ENCODE results near the gene PLCH2. TPM values are rescaled to one million over a fixed set of nuclear protein-coding genes. Genes with fewer than 3 reads are reported as not detected.
"Not testable (repeated sequence)": the region's sequence is repeated elsewhere in the genome, so short reads cannot be mapped to it uniquely, and the experiment has no call there.

PLCH2 gene
- total RNA-seq, 1 experiment from 2014 or later: 0.27 TPM

DNA sequence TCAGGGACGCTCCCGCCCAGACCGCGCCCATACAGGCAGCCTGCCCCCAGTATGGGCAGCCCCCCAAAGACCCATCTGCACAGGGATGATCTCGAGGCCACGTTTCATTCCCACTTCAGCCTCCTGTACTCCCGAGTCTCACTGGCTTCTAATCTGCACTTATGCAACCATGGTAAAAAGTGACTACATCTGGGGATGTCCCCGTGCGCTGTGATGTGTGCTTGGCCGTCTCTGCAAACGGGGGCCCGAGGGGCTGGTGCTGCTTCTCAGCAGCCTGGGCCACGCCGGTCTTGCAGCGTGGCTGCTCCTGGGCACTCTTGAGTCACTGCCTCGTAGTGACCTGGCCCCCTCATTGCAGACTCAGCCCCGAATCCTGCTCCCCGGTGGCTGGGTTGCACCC lies 17.4 kb upstream of the PLCH2 start:
- H3K36me3 ChIP-seq (ENCODE audit: control insufficient read depth, insufficient read depth, low read length): no peaks in the 10 kb centered on the region
- CTCF ChIA-PET: no interaction called here
- H3K4me3 ChIP-seq (ENCODE audit: low read depth, low read length): no peak overlapping the region
- H3K36me3 Mint-ChIP-seq (ENCODE audit: insufficient read depth, unreplicated experiment): no peaks in the 10 kb centered on the region
- no peaks in the 10 kb centered on the region for H3K9me3 Mint-ChIP-seq (ENCODE audit: unreplicated experiment)
- DNase-seq: no peak
- no peak overlapping the region for H3K27ac Mint-ChIP-seq (ENCODE audit: unreplicated experiment)
- POLR2A ChIA-PET: no interaction called here
- intact Hi-C loops (cut with micrococcal nuclease; ENCODE audit: unreplicated experiment): no loop called here
- no peak overlapping the region for H3K4me3 Mint-ChIP-seq (ENCODE audit: unreplicated experiment)
- peaks cover 4% of the 10 kb centered on the region for H3K27me3 Mint-ChIP-seq (ENCODE audit: insufficient read depth, unreplicated experiment)
- no peaks in the 10 kb centered on the region for H3K4me1 ChIP-seq
- BruUV-seq (replicated peaks): no TSS peak
- no peaks in the 10 kb centered on the region for H3K9me3 ChIP-seq
- no peaks in the 10 kb centered on the region for H3K4me1 Mint-ChIP-seq (ENCODE audit: low read depth, unreplicated experiment)
- no peaks in the 10 kb centered on the region for H3K27me3 ChIP-seq (replicated peaks; ENCODE audit: control insufficient read depth, insufficient read depth, low read length)
- TF ChIP-seq CTCF (IDR thresholded peaks at IDR 0.05; ENCODE audit: insufficient read depth in 1 of 2, low read depth in 1 of 2, low read length in 1 of 2, severe bottlenecking in 1 of 2, unreplicated experiment in 1 of 2): no peak

DNA sequence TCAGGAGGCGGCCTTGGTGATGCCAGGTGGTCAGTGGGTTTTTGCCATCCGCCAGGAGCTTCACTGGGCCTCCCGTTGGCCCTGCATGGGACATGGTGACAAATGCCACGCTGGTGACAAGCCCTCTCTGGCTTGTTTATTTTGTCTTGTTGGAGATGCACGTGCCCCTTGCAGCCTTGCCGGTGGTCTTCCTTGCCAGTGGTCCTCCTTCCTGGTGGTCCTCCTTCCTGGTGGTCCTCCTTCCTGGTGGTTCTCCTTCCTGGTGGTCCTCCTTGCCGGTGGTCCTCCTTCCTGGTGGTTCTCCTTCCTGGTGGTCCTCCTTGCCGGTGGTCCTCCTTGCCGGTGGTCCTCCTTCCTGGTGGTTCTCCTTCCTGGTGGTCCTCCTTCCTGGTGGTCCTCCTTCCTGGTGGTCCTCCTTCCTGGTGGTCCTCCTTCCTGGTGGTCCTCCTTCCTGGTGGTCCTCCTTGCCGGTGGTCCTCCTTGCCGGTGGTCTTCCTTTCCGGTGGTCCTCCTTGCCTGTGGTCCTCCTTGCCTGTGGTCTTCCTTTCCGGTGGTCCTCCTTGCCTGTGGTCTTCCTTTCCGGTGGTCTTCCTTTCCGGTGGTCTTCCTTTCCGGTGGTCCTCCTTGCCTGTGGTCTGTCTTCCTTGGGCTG lies 16.9 kb upstream of the PLCH2 start:
- CTCF ChIA-PET; H3K36me3 ChIP-seq (ENCODE audit: control insufficient read depth, insufficient read depth, low read length); H3K27ac Mint-ChIP-seq (ENCODE audit: unreplicated experiment); H3K36me3 Mint-ChIP-seq (ENCODE audit: insufficient read depth, unreplicated experiment); H3K4me1 Mint-ChIP-seq (ENCODE audit: low read depth, unreplicated experiment); DNase-seq; H3K27me3 Mint-ChIP-seq (ENCODE audit: insufficient read depth, unreplicated experiment); H3K4me1 ChIP-seq; H3K9me3 Mint-ChIP-seq (ENCODE audit: unreplicated experiment); H3K4me3 Mint-ChIP-seq (ENCODE audit: unreplicated experiment); BruUV-seq (replicated peaks); H3K27me3 ChIP-seq (replicated peaks; ENCODE audit: control insufficient read depth, insufficient read depth, low read length); intact Hi-C loops (cut with micrococcal nuclease; ENCODE audit: unreplicated experiment); H3K4me3 ChIP-seq (ENCODE audit: low read depth, low read length); POLR2A ChIA-PET; H3K9me3 ChIP-seq: not testable (repeated sequence)

DNA sequence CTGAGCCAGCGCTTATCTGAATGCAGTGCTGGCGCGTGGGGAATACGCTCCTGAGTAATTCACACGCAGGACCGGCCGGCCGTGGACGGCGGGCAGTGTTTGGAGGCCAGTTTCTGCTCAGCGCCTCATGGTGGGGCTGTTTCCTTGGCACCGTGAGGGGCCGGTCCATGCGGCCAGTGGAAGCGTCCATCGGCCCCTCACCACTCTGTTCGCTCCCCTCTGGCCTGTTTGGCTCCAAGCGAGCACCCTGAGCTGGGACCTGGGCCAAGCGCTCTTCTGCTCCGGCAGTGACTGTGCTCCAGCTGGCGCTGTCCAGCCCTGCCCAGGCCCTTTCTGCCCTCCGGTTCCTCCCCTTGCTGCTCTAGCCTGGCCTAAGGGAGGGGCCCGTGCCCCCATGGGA lies 16.3 kb upstream of the PLCH2 start:
- Mint-ChIP-seq H3K27ac (ENCODE audit: unreplicated experiment) (no peak overlapping the region), H3K9me3 (ENCODE audit: unreplicated experiment) (no peaks in the 10 kb centered on the region), H3K4me3 (ENCODE audit: unreplicated experiment) (no peak overlapping the region), H3K4me1 (ENCODE audit: low read depth, unreplicated experiment) (no peaks in the 10 kb centered on the region), H3K27me3 (ENCODE audit: insufficient read depth, unreplicated experiment) (peaks cover 11% of the 10 kb centered on the region), H3K36me3 (ENCODE audit: insufficient read depth, unreplicated experiment) (no peaks in the 10 kb centered on the region)
- ChIA-PET CTCF (no interaction called here), POLR2A (no interaction called here)
- Histone ChIP-seq H3K4me3 (ENCODE audit: low read depth, low read length) (no peak overlapping the region), H3K9me3 (no peaks in the 10 kb centered on the region), H3K27me3 (replicated peaks; ENCODE audit: control insufficient read depth, insufficient read depth, low read length) (no peaks in the 10 kb centered on the region), H3K4me1 (no peaks in the 10 kb centered on the region), H3K36me3 (ENCODE audit: control insufficient read depth, insufficient read depth, low read length) (no peaks in the 10 kb centered on the region)
- no peak for TF ChIP-seq CTCF (IDR thresholded peaks at IDR 0.05; ENCODE audit: insufficient read depth in 1 of 2, low read depth in 1 of 2, low read length in 1 of 2, severe bottlenecking in 1 of 2, unreplicated experiment in 1 of 2)
- intact Hi-C loops (cut with micrococcal nuclease; ENCODE audit: unreplicated experiment): no loop called here
- BruUV-seq (replicated peaks): no TSS peak
- no peak for DNase-seq

DNA sequence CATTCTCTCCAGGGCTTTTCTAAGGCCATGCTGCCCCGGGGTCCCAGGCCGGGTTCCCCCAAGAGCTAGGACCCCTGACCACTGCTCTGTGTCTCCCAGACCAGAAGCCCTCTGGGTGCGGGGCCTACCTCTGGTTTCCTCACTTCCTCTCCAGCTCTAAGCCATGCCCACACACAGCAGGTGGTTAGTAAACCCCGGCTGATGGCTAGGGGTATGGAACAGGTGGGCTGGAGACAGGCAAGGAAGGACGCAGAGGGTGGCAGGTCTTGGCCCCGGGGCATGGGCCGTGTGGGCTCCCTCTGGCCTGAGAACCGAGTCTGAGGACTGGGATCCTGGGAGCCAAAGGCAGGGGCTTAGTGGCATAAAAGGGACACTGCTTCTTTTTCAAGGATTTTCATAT lies 15.9 kb upstream of the PLCH2 start:
- no peak for DNase-seq
- H3K36me3 ChIP-seq (ENCODE audit: control insufficient read depth, insufficient read depth, low read length): no peaks in the 10 kb centered on the region
- no peak for TF ChIP-seq CTCF (IDR thresholded peaks at IDR 0.05; ENCODE audit: insufficient read depth in 1 of 2, low read depth in 1 of 2, low read length in 1 of 2, severe bottlenecking in 1 of 2, unreplicated experiment in 1 of 2)
- no peaks in the 10 kb centered on the region for H3K27me3 ChIP-seq (replicated peaks; ENCODE audit: control insufficient read depth, insufficient read depth, low read length)
- H3K4me1 ChIP-seq: no peaks in the 10 kb centered on the region
- H3K27me3 Mint-ChIP-seq (ENCODE audit: insufficient read depth, unreplicated experiment): peaks cover 11% of the 10 kb centered on the region
- no peak overlapping the region for H3K4me3 Mint-ChIP-seq (ENCODE audit: unreplicated experiment)
- no peaks in the 10 kb centered on the region for H3K36me3 Mint-ChIP-seq (ENCODE audit: insufficient read depth, unreplicated experiment)
- H3K9me3 ChIP-seq: no peaks in the 10 kb centered on the region
- POLR2A ChIA-PET: no interaction called here
- CTCF ChIA-PET: no interaction called here
- H3K4me3 ChIP-seq (ENCODE audit: low read depth, low read length): no peak overlapping the region
- no peaks in the 10 kb centered on the region for H3K4me1 Mint-ChIP-seq (ENCODE audit: low read depth, unreplicated experiment)
- H3K27ac Mint-ChIP-seq (ENCODE audit: unreplicated experiment): no peak overlapping the region
- intact Hi-C loops (cut with micrococcal nuclease; ENCODE audit: unreplicated experiment): no loop called here
- no TSS peak for BruUV-seq (replicated peaks)
- H3K9me3 Mint-ChIP-seq (ENCODE audit: unreplicated experiment): no peaks in the 10 kb centered on the region
